Fibroblast of lung (primary cell): ENCODE data around the gene TBX4. TPM values are rescaled to one million over a fixed set of nuclear protein-coding genes. Genes with fewer than 3 reads are reported as not detected.
"Not testable (repeated sequence)": the region's sequence is repeated elsewhere in the genome, so short reads cannot be mapped to it uniquely, and the experiment has no call there.

Experiments used
- DNase-seq, 2 donors: peaks; one replicate each; pipeline versions ENCODE4 v3.0.0 to v3.0.0-alpha.2; 2010; ENCODE audit warnings: low read depth in 2 of 2
- H2AFZ ChIP-seq: 2 replicates; pipeline ENCODE4 v1.5.1; 2012; ENCODE audit warnings: low read length, control low read depth, inconsistent platforms
- H3K27ac ChIP-seq: 2 replicates; pipeline ENCODE4 v1.5.1; 2011; ENCODE audit warnings: low read length, control low read depth; ENCODE audit not compliant: insufficient read depth
- H3K27me3 ChIP-seq: 2 replicates; pipeline ENCODE4 v1.5.1; 2011; ENCODE audit warnings: mild to moderate bottlenecking, low read length; ENCODE audit not compliant: control insufficient read depth, insufficient read depth
- H3K36me3 ChIP-seq: 2 replicates; pipeline ENCODE4 v1.5.1; 2011; ENCODE audit warnings: low read length; ENCODE audit not compliant: control insufficient read depth, insufficient read depth
- H3K4me1 ChIP-seq: 2 replicates; pipeline ENCODE4 v1.5.1; 2011; ENCODE audit warnings: low read length; ENCODE audit not compliant: control insufficient read depth, insufficient read depth; ENCODE audit errors: extremely low read depth
- H3K4me2 ChIP-seq: 2 replicates; pipeline ENCODE4 v1.5.1; 2011; ENCODE audit warnings: low read length, control low read depth; ENCODE audit not compliant: insufficient read depth; ENCODE audit errors: extremely low read depth
- H3K4me3 ChIP-seq, 4 experiments: fragments of 200-600 bp in 1 of 4; sonication (generic) in 1 of 4; replicated peaks in 1 of 4; 2 replicates each; pipeline ENCODE4 v1.5.1; 2011 to 2016; ENCODE audit warnings: low read length in 4 of 4, low read depth in 3 of 4, mild to moderate bottlenecking in 3 of 4, control low read depth in 2 of 4, inconsistent platforms in 1 of 4, mixed read lengths in 1 of 4; ENCODE audit not compliant: insufficient read depth in 1 of 4; ENCODE audit errors: control extremely low read depth in 1 of 4
- H3K79me2 ChIP-seq: 2 replicates; pipeline ENCODE4 v1.5.1; 2012; ENCODE audit warnings: mild to moderate bottlenecking, low read length, inconsistent platforms; ENCODE audit not compliant: control insufficient read depth, insufficient read depth
- H3K9ac ChIP-seq: 2 replicates; pipeline ENCODE4 v1.5.1; 2011; ENCODE audit warnings: mild to moderate bottlenecking, low read length, control low read depth; ENCODE audit not compliant: insufficient read depth
- H3K9me3 ChIP-seq: 2 replicates; pipeline ENCODE4 v1.5.1; 2012; ENCODE audit warnings: low read depth, low read length; ENCODE audit not compliant: control insufficient read depth, insufficient read depth
- H4K20me1 ChIP-seq: 2 replicates; pipeline ENCODE4 v1.5.1; 2011; ENCODE audit warnings: low read length; ENCODE audit not compliant: control insufficient read depth, insufficient read depth; ENCODE audit errors: extremely low read depth
- EZH2 ChIP-seq: IDR thresholded peaks from 2 replicates; pipeline ENCODE4 v1.5.1; 2012; ENCODE audit warnings: low read length, control low read depth, mild to moderate bottlenecking; ENCODE audit errors: missing control alignments
- polyA plus RNA-seq, 2 donors: library from polyadenylated mRNA; depleted of rRNA in 1 of 2; stranded (reverse) in 1 of 2; unstranded in 1 of 2; fragments of >200 nt; gene quantifications; 2 replicates each; pipeline ENCODE4 v1.2.1, GENCODE V29; 2011 to 2012; ENCODE audit warnings: missing spikeins in 1 of 2
- total RNA-seq: library from RNA; depleted of rRNA; stranded (reverse); fragments of >200 nt; gene quantifications from 2 replicates; pipeline ENCODE4 v1.2.1, GENCODE V29; 2014
- TF ChIP-seq, protein P1 (sequence below), 2 donors: IDR thresholded peaks in 1 of 2; conservative IDR thresholded peaks in 1 of 2; 1 replicate in 1 of 2; 2 replicates in 1 of 2; pipeline ENCODE4 v1.5.1; 2011 to 2012; ENCODE audit warnings: low read length in 2 of 2, control low read depth in 1 of 2, inconsistent platforms in 1 of 2, low read depth in 1 of 2, mild to moderate bottlenecking in 1 of 2

The TBX4 gene
- total and polyA plus RNA-seq, 2 donors (not counting 1 experiment from before 2014, with no cell fraction given) = 44.1 to 93.9 TPM

DNA sequence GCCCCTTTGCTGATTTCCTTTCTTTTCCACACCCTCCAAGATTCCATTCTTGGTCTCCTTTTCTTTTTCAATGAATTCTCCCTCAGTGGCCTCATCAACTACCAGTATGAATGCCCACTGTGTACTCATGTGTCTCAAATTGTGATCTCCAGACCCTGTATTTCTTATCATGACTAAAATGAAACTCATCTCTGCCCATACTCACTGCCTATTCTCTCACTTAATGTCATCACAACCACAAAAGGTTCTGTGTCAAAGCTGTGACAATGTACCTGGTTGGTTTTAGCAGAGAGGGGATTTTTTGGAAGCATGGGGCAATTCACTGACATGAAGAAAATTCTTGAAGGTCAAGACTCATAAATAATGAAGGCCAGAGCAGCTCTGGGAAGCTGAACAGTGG is 11.5 kb upstream of the TBX4 start:
- no peak overlapping the region for H3K4me2 ChIP-seq
- H3K27me3 ChIP-seq = peaks cover 5% of the 10 kb centered on the region
- H3K4me1 ChIP-seq = peaks cover 2% of the 10 kb centered on the region
- no peak for DNase-seq
- no peaks in the 10 kb centered on the region for H4K20me1 ChIP-seq
- no peak overlapping the region for H2AFZ ChIP-seq
- TF ChIP-seq, protein P1, sequence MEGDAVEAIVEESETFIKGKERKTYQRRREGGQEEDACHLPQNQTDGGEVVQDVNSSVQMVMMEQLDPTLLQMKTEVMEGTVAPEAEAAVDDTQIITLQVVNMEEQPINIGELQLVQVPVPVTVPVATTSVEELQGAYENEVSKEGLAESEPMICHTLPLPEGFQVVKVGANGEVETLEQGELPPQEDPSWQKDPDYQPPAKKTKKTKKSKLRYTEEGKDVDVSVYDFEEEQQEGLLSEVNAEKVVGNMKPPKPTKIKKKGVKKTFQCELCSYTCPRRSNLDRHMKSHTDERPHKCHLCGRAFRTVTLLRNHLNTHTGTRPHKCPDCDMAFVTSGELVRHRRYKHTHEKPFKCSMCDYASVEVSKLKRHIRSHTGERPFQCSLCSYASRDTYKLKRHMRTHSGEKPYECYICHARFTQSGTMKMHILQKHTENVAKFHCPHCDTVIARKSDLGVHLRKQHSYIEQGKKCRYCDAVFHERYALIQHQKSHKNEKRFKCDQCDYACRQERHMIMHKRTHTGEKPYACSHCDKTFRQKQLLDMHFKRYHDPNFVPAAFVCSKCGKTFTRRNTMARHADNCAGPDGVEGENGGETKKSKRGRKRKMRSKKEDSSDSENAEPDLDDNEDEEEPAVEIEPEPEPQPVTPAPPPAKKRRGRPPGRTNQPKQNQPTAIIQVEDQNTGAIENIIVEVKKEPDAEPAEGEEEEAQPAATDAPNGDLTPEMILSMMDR (conservative IDR thresholded peaks at IDR 0.05 in 1 of 2, IDR thresholded peaks at IDR 0.05 in 1 of 2; ENCODE audit: low read depth in 1 of 2, low read length in 2 of 2) = no peak
- TF ChIP-seq EZH2 = no peak
- H3K79me2 ChIP-seq = no peaks in the 10 kb centered on the region
- H3K27ac ChIP-seq = no peak overlapping the region
- H3K9ac ChIP-seq = no peak overlapping the region
- H3K9me3 ChIP-seq = no peaks in the 10 kb centered on the region
- H3K4me3 ChIP-seq = no peak overlapping the region
- no peaks in the 10 kb centered on the region for H3K36me3 ChIP-seq

DNA sequence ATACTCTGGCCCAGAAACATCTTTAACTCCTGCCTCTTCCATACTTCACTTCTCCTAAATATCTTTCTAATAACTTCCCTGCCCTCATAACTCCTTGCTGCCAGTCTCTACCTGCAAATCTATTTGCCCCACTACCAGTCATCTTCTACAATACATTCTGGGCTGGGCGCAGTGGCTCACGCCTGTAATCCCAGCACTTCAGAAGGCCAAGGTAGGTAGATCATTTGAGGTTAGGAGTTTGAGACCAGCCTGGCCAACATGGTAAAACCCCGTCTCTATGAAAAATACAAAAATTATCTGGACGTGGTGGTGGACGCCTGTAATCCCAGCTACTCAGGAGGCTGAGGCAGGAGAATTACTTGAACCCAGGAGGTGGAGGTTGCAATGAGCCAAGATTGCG is 10.7 kb upstream of the TBX4 start:
- not testable (repeated sequence) for H3K9me3 ChIP-seq, H3K36me3 ChIP-seq, H3K27ac ChIP-seq, H3K4me1 ChIP-seq, H3K27me3 ChIP-seq, H3K79me2 ChIP-seq, H3K4me2 ChIP-seq, H2AFZ ChIP-seq, H3K4me3 ChIP-seq, DNase-seq, H3K9ac ChIP-seq, H4K20me1 ChIP-seq

DNA sequence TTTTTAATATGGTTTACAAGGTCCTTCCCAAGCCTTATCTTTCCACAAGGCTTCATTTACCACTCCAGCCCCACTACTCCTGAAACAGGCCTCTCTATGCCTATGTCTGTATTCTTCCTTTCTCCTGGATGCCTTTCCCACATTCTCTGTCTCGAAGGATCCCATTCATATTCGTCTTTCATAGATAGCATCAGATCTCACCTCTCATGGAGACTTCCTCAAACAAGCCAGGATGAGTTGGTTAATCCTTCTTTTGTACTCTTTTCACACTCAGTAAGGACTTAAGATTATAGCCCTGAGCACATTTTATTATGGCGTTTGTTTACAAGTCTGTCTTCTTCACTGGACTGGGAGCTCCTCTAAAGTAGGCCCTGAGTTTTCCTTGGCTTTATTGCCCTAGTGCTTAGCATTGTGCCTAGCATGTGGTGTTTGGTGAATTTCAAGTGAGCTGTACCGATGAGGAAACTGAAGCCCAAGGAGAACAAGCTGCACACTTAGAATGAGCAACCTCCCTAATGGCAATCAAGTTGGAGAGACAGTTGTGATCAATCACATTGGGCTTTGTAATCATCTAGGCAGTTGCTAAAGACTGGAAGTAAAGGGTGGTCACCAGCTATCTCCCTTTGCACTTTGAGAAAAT is 10.0 kb upstream of the TBX4 start:
- Histone ChIP-seq H3K9me3 (no peaks in the 10 kb centered on the region), H3K79me2 (no peaks in the 10 kb centered on the region), H3K27me3 (peaks cover 5% of the 10 kb centered on the region), H2AFZ (no peak overlapping the region), H3K36me3 (no peaks in the 10 kb centered on the region), H3K4me2 (no peak overlapping the region), H3K9ac (no peak overlapping the region), H4K20me1 (no peaks in the 10 kb centered on the region), H3K4me3 (no peak overlapping the region), H3K27ac (no peak overlapping the region), H3K4me1 (peaks cover 2% of the 10 kb centered on the region)
- no peak for TF ChIP-seq EZH2
- TF ChIP-seq, protein P1 (conservative IDR thresholded peaks at IDR 0.05 in 1 of 2, IDR thresholded peaks at IDR 0.05 in 1 of 2; ENCODE audit: low read depth in 1 of 2, low read length in 2 of 2) = no peak
- no peak for DNase-seq
